Measurements from ENCODE around the gene TMEM92.

- TF ChIP-seq, protein P1, sequence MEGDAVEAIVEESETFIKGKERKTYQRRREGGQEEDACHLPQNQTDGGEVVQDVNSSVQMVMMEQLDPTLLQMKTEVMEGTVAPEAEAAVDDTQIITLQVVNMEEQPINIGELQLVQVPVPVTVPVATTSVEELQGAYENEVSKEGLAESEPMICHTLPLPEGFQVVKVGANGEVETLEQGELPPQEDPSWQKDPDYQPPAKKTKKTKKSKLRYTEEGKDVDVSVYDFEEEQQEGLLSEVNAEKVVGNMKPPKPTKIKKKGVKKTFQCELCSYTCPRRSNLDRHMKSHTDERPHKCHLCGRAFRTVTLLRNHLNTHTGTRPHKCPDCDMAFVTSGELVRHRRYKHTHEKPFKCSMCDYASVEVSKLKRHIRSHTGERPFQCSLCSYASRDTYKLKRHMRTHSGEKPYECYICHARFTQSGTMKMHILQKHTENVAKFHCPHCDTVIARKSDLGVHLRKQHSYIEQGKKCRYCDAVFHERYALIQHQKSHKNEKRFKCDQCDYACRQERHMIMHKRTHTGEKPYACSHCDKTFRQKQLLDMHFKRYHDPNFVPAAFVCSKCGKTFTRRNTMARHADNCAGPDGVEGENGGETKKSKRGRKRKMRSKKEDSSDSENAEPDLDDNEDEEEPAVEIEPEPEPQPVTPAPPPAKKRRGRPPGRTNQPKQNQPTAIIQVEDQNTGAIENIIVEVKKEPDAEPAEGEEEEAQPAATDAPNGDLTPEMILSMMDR (IDR thresholded peaks at IDR 0.05; ENCODE audit: low read depth, low read length, missing input control), result no peak
- TF ChIP-seq SP1 (IDR thresholded peaks at IDR 0.05), result no peak
- no peak for TF ChIP-seq REST (IDR thresholded peaks at IDR 0.05)
- TF ChIP-seq, protein P2, sequence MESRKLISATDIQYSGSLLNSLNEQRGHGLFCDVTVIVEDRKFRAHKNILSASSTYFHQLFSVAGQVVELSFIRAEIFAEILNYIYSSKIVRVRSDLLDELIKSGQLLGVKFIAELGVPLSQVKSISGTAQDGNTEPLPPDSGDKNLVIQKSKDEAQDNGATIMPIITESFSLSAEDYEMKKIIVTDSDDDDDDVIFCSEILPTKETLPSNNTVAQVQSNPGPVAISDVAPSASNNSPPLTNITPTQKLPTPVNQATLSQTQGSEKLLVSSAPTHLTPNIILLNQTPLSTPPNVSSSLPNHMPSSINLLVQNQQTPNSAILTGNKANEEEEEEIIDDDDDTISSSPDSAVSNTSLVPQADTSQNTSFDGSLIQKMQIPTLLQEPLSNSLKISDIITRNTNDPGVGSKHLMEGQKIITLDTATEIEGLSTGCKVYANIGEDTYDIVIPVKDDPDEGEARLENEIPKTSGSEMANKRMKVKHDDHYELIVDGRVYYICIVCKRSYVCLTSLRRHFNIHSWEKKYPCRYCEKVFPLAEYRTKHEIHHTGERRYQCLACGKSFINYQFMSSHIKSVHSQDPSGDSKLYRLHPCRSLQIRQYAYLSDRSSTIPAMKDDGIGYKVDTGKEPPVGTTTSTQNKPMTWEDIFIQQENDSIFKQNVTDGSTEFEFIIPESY (IDR thresholded peaks at IDR 0.05), result no peak
- TF ChIP-seq, protein P3, sequence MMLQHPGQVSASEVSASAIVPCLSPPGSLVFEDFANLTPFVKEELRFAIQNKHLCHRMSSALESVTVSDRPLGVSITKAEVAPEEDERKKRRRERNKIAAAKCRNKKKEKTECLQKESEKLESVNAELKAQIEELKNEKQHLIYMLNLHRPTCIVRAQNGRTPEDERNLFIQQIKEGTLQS (IDR thresholded peaks at IDR 0.05), result no peak
- no peak for TF ChIP-seq RXRA (IDR thresholded peaks at IDR 0.05)
Observed at GRCh38 chr17:50272246-50272645, 2.0 kb upstream of the TMEM92 start.

Measured in liver (tissue), 3 donors.